Measurements from ENCODE around the gene PKD1L1.

DNA sequence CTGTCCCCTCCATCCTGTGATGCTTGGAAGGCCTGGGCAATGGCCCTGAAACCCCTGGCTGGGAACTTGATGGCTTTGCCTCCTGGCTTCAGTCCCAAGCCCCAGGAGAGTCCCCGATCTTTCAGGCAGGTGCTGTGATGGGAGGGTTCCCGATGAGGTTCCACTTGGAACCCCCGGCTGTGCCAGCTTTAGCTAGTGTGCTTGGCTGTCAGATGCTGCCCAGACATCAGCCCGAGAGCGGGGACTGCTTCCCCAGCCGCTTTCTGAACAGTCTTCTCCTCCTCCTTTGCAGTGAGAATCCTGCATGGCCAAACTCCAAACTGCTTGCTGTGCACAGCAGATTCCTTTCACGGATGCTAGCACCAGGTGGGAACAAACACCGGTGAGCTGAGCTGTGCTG lies 58.1 kb downstream of the PKD1L1 start:
- TF ChIP-seq PATZ1 (CRISPR knock-in tag; IDR thresholded peaks at IDR 0.05; ENCODE audit: borderline replicate concordance) (no peak), ZNF70 (CRISPR knock-in tag; IDR thresholded peaks at IDR 0.05) (no peak), ZNF565 (CRISPR knock-in tag; conservative IDR thresholded peaks at IDR 0.05; ENCODE audit: low read depth) (no peak), ESRRG (CRISPR knock-in tag; IDR thresholded peaks at IDR 0.05) (no peak), TOX (CRISPR knock-in tag; IDR thresholded peaks at IDR 0.05; ENCODE audit: borderline replicate concordance) (no peak), RARB (CRISPR knock-in tag; IDR thresholded peaks at IDR 0.05) (no peak), OSR1 (CRISPR knock-in tag; IDR thresholded peaks at IDR 0.05) (no peak), ZFP3 (CRISPR knock-in tag; IDR thresholded peaks at IDR 0.05) (no peak), ZNF8 (CRISPR knock-in tag; IDR thresholded peaks at IDR 0.05) (no peak), GLIS3 (CRISPR knock-in tag; IDR thresholded peaks at IDR 0.05) (no peak), ZC3H10 (CRISPR knock-in tag; IDR thresholded peaks at IDR 0.05) (no peak), ZFP30 (CRISPR knock-in tag; IDR thresholded peaks at IDR 0.05) (no peak)
- TF ChIP-seq, protein P1, sequence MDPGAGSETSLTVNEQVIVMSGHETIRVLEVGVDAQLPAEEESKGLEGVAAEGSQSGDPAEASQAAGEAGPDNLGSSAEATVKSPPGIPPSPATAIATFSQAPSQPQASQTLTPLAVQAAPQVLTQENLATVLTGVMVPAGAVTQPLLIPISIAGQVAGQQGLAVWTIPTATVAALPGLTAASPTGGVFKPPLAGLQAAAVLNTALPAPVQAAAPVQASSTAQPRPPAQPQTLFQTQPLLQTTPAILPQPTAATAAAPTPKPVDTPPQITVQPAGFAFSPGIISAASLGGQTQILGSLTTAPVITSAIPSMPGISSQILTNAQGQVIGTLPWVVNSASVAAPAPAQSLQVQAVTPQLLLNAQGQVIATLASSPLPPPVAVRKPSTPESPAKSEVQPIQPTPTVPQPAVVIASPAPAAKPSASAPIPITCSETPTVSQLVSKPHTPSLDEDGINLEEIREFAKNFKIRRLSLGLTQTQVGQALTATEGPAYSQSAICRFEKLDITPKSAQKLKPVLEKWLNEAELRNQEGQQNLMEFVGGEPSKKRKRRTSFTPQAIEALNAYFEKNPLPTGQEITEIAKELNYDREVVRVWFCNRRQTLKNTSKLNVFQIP (CRISPR knock-in tag; IDR thresholded peaks at IDR 0.05; ENCODE audit: borderline replicate concordance, low read depth): no peak
- TF ChIP-seq, protein P2, sequence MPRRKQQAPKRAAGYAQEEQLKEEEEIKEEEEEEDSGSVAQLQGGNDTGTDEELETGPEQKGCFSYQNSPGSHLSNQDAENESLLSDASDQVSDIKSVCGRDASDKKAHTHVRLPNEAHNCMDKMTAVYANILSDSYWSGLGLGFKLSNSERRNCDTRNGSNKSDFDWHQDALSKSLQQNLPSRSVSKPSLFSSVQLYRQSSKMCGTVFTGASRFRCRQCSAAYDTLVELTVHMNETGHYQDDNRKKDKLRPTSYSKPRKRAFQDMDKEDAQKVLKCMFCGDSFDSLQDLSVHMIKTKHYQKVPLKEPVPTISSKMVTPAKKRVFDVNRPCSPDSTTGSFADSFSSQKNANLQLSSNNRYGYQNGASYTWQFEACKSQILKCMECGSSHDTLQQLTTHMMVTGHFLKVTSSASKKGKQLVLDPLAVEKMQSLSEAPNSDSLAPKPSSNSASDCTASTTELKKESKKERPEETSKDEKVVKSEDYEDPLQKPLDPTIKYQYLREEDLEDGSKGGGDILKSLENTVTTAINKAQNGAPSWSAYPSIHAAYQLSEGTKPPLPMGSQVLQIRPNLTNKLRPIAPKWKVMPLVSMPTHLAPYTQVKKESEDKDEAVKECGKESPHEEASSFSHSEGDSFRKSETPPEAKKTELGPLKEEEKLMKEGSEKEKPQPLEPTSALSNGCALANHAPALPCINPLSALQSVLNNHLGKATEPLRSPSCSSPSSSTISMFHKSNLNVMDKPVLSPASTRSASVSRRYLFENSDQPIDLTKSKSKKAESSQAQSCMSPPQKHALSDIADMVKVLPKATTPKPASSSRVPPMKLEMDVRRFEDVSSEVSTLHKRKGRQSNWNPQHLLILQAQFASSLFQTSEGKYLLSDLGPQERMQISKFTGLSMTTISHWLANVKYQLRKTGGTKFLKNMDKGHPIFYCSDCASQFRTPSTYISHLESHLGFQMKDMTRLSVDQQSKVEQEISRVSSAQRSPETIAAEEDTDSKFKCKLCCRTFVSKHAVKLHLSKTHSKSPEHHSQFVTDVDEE (CRISPR knock-in tag; IDR thresholded peaks at IDR 0.05): no peak
